Activated CD4-positive, alpha-beta T cell treated with anti-CD3 and anti-CD28 coated beads, Interleukin-10, Interleukin-2, amounts not matched to agents 100 ng/mL and 50 ng/mL, durations not matched to agents 16 hours and 8 hours (primary cell): ENCODE data around the gene EFNA4.
"Not testable (repeated sequence)": the region's sequence is repeated elsewhere in the genome, so short reads cannot be mapped to it uniquely, and the experiment has no call there.

Experiments used
- DNase-seq: peaks from one replicate; pipeline ENCODE4 v3.0.0-alpha.2; 2020

EFNA4 gene

DNA sequence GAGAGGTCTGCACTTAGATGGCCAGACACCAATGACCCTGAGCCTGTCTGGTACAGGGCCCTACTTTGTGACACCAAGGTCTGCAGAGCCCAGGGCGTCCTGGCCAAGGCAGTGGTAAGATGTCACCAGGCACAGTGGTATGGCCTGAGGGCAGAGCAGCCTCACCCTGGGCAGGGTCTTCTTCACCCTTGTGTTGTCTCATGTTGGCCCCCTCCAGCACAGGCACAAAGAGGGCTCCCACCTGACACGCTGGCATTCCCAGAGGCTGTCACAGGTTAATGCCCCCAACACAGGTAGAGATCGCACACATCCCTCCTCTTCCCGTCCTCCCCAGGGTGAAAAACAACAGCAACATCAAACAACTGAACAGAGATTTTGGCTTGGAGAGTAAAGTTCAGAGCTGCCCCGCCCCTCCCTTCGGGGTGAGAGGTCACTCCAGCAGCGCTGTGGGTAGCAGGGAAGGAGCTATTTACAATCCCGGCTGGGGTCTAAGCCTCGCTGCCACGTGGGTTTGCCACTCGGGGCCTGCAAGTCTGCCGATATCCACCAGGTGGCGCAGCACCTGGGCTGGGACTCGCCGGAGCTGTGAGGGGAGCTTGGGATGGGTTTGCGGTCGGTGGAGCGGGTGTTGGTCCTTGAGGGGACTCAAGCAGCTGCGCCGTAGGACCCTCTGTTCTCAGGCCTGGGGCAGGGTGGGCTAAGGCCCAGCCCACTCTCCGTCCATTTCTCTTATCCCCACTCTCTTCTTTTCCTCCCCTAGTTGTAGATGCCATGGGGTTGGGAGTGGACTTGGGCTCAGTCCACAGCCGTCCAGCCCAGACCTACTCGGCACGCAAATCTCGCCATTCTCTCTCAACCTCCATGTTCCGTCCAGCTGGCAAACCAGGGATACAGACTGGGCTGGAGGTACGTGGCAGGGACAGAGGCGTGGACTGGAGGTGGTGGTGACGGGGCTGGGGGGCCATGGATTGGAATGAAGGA, 27.8 kb downstream of the EFNA4 start:
- peak; percentile 85 for DNase-seq

- DNase-seq = no peak
These were observed 28.6 kb downstream of the EFNA4 start for GRCh38 chr1:155092131-155092530.

GRCh38 chr1:155092641-155093040, 29.1 kb downstream of the EFNA4 start:
- no peak for DNase-seq

GRCh38 chr1:155093911-155094621, 30.5 kb downstream of the EFNA4 start:
- no peak for DNase-seq

- no peak for DNase-seq
These were observed 31.0 kb downstream of the EFNA4 start for GRCh38 chr1:155094622-155094948.

DNA sequence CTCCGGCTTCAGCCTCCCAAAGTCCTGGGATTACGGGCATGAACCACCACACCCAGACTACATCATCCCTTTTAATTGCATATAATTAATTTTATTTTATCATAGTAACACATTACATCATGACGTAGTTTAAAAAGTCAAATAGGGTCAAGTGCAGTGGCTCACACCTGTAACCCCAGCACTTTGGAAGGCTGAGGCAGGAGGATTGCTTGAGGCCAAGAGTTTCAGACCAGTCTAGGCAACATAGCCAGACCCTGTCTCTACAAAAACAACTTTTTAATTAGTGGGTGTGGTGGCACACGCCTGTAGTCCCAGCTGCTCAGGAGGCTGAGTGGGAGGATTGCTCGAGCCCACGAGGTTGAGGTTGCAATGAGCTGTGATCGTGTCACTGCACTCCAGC, 35.8 kb downstream of the EFNA4 start:
- no peak for DNase-seq

- DNase-seq = no peak
These were observed 39.8 kb downstream of the EFNA4 start for GRCh38 chr1:155103325-155103724.

- DNase-seq = no peak
These were observed 41.3 kb downstream of the EFNA4 start for GRCh38 chr1:155104605-155105534.

DNA sequence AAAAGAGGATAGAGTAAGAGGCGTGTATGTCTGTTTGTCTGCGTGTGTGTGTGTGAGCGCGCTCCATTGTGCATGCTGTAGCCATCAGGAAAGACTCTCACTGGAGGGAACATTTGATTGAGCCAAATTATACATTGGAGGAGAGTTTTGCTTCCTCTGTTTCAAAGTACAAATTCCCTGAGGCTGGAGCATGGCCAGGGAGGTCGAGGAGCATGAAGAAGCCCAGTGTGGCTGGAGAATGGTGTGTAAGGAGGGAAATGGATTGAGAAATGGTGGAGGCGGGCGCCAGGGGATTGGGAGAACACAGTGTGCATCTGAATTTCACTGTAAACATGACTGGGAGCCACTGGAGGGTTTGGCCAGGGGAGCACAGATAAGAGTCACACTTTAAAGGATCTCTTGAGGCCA, 42.1 kb downstream of the EFNA4 start:
- no peak for DNase-seq

DNA sequence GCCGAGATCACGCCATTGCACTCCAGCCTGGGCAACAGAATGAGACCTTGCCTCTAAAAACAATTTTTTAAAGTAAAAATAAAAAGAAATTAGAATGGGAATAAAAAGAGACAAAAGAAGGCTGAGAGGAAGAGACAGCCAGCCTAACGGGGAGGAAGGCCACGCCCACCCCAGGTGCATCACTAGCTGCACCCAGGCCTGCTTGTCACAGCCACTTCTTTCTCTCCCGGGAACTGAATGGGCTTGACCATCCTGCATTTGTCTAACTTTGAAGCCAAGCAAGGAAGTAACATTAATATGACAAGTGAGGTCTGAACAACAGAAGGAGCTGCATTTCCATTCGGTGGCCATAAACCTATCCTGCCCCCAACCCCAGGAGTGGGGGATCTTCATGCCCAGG, 43.3 kb downstream of the EFNA4 start:
- DNase-seq = no peak

DNA sequence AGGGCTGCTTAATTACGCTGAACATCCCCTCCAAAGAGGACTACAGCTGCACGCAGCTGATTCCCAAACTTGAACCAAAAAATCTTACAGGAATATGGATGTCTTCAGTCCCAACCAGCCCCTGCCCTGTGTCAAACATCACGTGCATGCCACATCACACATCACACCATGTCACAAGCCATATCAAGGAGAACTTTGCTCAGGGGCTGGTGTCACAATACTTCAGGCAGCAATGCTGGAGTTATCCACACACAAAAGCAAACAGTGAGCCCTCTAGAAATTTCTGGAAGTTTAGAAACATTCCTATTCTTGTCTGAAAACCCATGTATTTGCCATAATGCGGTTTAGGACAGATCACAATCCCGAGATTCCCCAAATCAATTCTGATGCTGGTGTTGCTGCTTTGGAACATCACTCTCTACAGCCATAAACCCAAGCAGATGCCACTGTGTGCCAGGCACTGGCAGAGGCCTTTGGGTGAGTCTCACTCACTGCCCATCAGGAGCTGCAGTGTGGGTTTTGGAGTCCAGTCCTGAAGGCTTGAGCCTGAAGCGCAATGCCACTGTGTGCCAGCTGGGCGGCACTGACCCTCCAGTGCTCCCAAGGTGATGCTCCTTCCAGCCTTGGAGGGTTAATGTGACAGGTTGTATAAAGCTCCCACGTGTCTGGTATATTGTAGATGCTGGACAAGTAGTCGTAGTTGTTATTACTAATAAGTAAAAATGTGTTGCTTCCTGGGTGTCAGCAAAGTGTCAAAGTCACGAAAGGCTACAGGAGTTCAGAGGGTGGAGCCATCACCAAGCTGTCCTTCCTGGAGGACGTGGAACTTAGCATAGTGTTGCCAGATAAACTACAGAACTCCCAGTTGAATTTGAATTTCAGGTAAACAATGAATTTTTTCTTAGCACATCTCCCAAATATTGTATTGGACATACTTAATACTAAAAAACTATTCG, 44.0 kb downstream of the EFNA4 start:
- no peak for DNase-seq

DNA sequence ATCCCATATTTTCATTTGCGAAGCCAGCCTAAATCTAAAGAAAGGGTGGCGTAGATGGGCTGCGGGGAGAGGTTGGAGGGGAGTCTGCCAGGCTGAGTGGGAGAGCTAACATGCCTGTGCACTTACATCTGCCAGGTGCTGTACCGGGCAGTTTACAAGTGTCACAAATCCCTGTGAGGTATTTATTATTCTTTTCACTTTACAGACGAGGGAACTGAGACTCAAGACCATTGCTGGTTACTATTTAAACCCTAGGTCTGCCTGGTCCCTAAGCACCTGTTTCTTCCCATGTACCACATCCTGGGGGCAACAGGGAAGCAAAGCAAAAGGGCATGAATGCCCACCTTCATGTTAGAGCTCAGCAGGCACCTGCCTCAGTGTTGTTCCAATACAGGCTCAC, 44.8 kb downstream of the EFNA4 start:
- no peak for DNase-seq

DNA sequence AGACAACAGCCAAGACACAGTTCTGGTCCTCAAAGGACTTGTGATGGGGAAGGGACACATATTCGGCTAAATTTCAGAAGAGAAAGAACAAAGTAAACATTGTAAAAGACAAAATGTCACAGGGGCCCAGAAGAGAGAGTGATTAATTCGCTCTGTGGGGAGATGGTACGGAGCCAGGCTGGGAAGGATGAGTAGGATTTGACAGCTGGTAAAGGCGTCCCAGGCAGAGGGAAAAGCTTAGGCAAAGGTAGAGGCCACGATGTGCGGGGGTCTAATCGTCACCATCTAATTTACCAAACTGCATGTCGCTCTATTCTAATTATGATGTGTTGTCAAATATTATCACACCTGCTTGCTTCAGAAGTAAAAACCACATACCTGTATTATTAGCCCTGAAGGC, 46.8 kb downstream of the EFNA4 start:
- no peak for DNase-seq

DNA sequence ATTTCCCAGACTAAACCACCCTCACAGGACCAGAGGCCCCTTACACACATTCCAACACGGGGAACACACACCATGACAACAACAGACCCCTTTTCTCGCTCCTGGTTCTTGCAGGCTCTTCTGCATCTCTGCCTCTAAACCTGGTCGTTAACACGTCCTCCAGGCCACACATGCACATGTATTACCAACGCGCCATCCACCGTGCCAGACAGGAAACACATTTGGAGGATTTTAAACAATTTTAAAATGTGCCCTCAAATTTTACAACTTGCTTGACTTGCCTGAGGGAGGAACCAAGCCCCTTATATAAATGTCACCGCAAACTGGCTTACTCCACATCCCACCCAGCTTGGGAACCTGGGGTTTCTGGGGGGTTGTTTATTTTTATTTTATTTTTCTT, 47.3 kb downstream of the EFNA4 start:
- DNase-seq = no peak

DNA sequence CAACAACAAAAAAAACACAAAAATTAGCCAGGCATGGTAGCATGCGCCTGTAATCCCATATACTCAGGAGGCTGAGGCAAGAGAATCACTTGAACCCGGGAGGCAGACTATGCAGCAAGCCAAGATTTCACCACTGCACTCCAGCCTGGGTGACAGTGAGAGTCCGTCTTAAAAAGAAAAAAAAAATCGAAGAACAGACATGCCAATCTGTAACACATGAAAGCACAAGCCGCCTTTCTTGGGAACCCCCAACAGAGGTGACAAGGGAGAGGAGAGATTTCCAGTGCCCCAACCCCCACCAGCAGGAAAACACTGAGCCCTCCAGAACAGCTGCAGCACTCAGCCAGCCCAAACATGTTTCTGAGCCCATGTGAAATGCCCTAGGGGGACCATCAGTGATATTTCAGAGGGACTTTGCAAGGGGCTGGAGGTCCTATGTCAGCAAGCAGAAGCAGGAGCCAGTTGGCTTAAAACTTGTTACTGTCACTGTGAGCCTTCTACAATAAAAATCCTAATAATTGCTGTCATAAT, 50.0 kb downstream of the EFNA4 start:
- DNase-seq = no peak

- no peak for DNase-seq
These were observed 52.7 kb downstream of the EFNA4 start for GRCh38 chr1:155116113-155116764.

- no peak for DNase-seq
These were observed 54.1 kb downstream of the EFNA4 start for GRCh38 chr1:155117610-155118009.

DNA sequence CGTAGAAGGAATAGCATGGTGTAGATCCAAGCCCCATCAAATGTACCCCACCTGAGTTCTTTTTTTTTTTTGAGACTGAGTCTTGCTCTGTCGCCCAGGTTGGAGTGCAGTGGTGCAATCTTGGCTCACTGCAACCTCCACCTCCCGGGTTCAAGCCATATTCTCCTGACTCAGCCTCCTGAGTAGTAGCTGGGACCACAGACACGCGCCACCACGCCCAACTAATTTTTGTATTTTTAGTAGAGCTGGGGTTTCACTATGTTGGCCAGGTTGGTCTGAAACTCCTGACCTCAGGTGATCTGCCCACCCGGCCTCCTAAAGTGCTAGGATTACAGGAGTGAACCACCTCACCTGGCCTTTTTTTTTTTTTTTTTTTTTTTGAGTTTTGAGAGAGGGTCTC, 54.5 kb downstream of the EFNA4 start:
- not testable (repeated sequence) for DNase-seq
